Tibial nerve (tissue), 4 donors: ENCODE results near the gene RALB. TPM values are rescaled to one million over a fixed set of nuclear protein-coding genes. Genes with fewer than 3 reads are reported as not detected.

Experiments used
- DNase-seq, 2 donors: peaks; one replicate each; pipeline ENCODE4 v3.0.0-alpha.2; 2019; ENCODE audit warnings: low spot score in 2 of 2
- H3K27ac ChIP-seq, 4 donors: fragments of 200-600 bp; sonication (generic) in 3 of 4; one replicate each; pipeline ENCODE4 v1.5.1; 2017 to 2019; ENCODE audit warnings: mild to moderate bottlenecking in 1 of 4
- H3K27me3 ChIP-seq, 2 donors: fragments of 200-600 bp; sonication (generic) in 1 of 2; one replicate each; pipeline versions ENCODE4 v1.5.1 to v1.6.0; 2017 to 2019
- H3K36me3 ChIP-seq, 3 donors: fragments of 200-600 bp; sonication (generic); one replicate each; pipeline ENCODE4 v1.5.1; 2018 to 2019
- H3K4me1 ChIP-seq, 4 donors: fragments of 200-600 bp; sonication (generic) in 3 of 4; one replicate each; pipeline ENCODE4 v1.5.1; 2017 to 2019
- H3K4me3 ChIP-seq, 4 donors: fragments of 200-600 bp; sonication (generic) in 3 of 4; one replicate each; pipeline ENCODE4 v1.5.1; 2017 to 2019; ENCODE audit warnings: mild to moderate bottlenecking in 1 of 4, moderate library complexity in 1 of 4
- H3K9me3 ChIP-seq, 4 donors: fragments of 200-600 bp; sonication (generic) in 3 of 4; one replicate each; pipeline ENCODE4 v1.5.1; 2017 to 2019
- CTCF ChIP-seq, 5 experiments: fragments of 200-600 bp in 3 of 5; fragments of 450-650 bp in 2 of 5; sonication (generic) in 3 of 5; IDR thresholded peaks; one replicate each; pipeline ENCODE4 v1.5.1; 2016 to 2019; ENCODE audit warnings: antibody characterized with exemption in 5 of 5, mild to moderate bottlenecking in 3 of 5, moderate library complexity in 2 of 5
- EP300 ChIP-seq, 2 donors: sonication (generic); formaldehyde crosslinking; IDR thresholded peaks; one replicate each; pipeline ENCODE4 v1.6.1; 2017; ENCODE audit warnings: antibody characterized with exemption in 2 of 2, mild to moderate bottlenecking in 1 of 2
- POLR2A ChIP-seq, 2 donors: fragments of 450-650 bp; IDR thresholded peaks; one replicate each; pipeline ENCODE4 v1.6.1; 2017; ENCODE audit warnings: antibody characterized with exemption in 2 of 2, mild to moderate bottlenecking in 2 of 2, moderate library complexity in 2 of 2
- WGBS, 2 donors: methylation state at CpG; one replicate each; pipeline ENCODE4 v1.1.5; 2018; 5-methylcytosine and 5-hydroxymethylcytosine counted together
- total RNA-seq, 4 donors: library from RNA; depleted of rRNA; stranded (reverse); fragments of >200 nt; gene quantifications; one replicate each; pipeline ENCODE4 v1.1.0, GENCODE V29; 2016

RALB gene
- total RNA-seq, 4 donors from 2014 or later: 35.1 to 40.4 (median 39.8) TPM

- Histone ChIP-seq H3K4me3 (peak overlapping the region in 3 of 4 donors; percentile 62 to 96 (median 73)), H3K27me3 (no peaks in the 10 kb centered on the region), H3K9me3 (no peaks in the 10 kb centered on the region), H3K36me3 (no peaks in the 10 kb centered on the region), H3K27ac (no peak overlapping the region), H3K4me1 (peaks cover 0 to 47% (median 12%) of the 10 kb centered on the region in 4 donors)
- TF ChIP-seq POLR2A (IDR thresholded peaks at IDR 0.05) (no peak), EP300 (IDR thresholded peaks at IDR 0.05) (no peak), CTCF (IDR thresholded peaks at IDR 0.05) (no peak)
- WGBS, 2 donors: 65 to 67% methylated on average over 8 of the region's 8 CpGs
- no peak for DNase-seq
Observed at GRCh38 chr2:120254178-120254577, 1.5 kb downstream of the RALB start.

GRCh38 chr2:120255071-120255470, 2.4 kb downstream of the RALB start:
- H3K27ac ChIP-seq: no peak overlapping the region
- H3K4me3 ChIP-seq: no peak overlapping the region
- no peak for DNase-seq
- 73 to 83% methylated on average over 6 of the region's 6 CpGs for WGBS, 2 donors
- H3K9me3 ChIP-seq: no peaks in the 10 kb centered on the region
- H3K4me1 ChIP-seq: peaks cover 0 to 47% (median 12%) of the 10 kb centered on the region in 4 donors
- no peaks in the 10 kb centered on the region for H3K36me3 ChIP-seq
- H3K27me3 ChIP-seq: no peaks in the 10 kb centered on the region
- TF ChIP-seq EP300 (IDR thresholded peaks at IDR 0.05): no peak
- TF ChIP-seq CTCF (IDR thresholded peaks at IDR 0.05): no peak
- TF ChIP-seq POLR2A (IDR thresholded peaks at IDR 0.05): no peak

- 66 to 68% methylated on average over 9 of the region's 9 CpGs for WGBS, 2 donors
- DNase-seq: no peak
- H3K4me3 ChIP-seq: no peak overlapping the region
- no peak overlapping the region for H3K27ac ChIP-seq
- H3K27me3 ChIP-seq: no peaks in the 10 kb centered on the region
- TF ChIP-seq EP300 (IDR thresholded peaks at IDR 0.05): no peak
- no peaks in the 10 kb centered on the region for H3K36me3 ChIP-seq
- H3K9me3 ChIP-seq: peaks cover 0 to 3% (median 0%) of the 10 kb centered on the region in 4 donors
- H3K4me1 ChIP-seq: peaks cover 0 to 52% (median 12%) of the 10 kb centered on the region in 4 donors
Observed at GRCh38 chr2:120255986-120256650, 3.5 kb downstream of the RALB start.

- Histone ChIP-seq H3K4me1 (peaks cover 0 to 56% (median 12%) of the 10 kb centered on the region in 4 donors), H3K27ac (no peak overlapping the region), H3K4me3 (no peak overlapping the region), H3K36me3 (no peaks in the 10 kb centered on the region), H3K27me3 (no peaks in the 10 kb centered on the region), H3K9me3 (peaks cover 0 to 3% (median 0%) of the 10 kb centered on the region in 4 donors)
- no peak for DNase-seq
- TF ChIP-seq EP300 (IDR thresholded peaks at IDR 0.05): no peak
- no peak for TF ChIP-seq CTCF (IDR thresholded peaks at IDR 0.05)
- no peak for TF ChIP-seq POLR2A (IDR thresholded peaks at IDR 0.05)
- WGBS, 2 donors: 59 to 72% methylated on average over 1 of the region's 1 CpG
Observed at GRCh38 chr2:120256651-120257000, 4.0 kb downstream of the RALB start.

GRCh38 chr2:120257522-120257921, 4.9 kb downstream of the RALB start:
- TF ChIP-seq POLR2A (IDR thresholded peaks at IDR 0.05): no peak
- no peak for TF ChIP-seq CTCF (IDR thresholded peaks at IDR 0.05)
- TF ChIP-seq EP300 (IDR thresholded peaks at IDR 0.05): no peak
- Histone ChIP-seq H3K27me3 (no peaks in the 10 kb centered on the region), H3K4me3 (no peak overlapping the region), H3K9me3 (peaks cover 0 to 3% (median 0%) of the 10 kb centered on the region in 4 donors), H3K27ac (no peak overlapping the region), H3K4me1 (peaks cover 0 to 57% (median 12%) of the 10 kb centered on the region in 4 donors), H3K36me3 (no peaks in the 10 kb centered on the region)
- 18 to 24% methylated on average over 1 of the region's 1 CpG for WGBS, 2 donors
- no peak for DNase-seq
